CD8-positive, alpha-beta memory T cell (primary cell): ENCODE data around the gene EPHA6. TPM values are rescaled to one million over a fixed set of nuclear protein-coding genes. Genes with fewer than 3 reads are reported as not detected.
"Not testable (repeated sequence)": the region's sequence is repeated elsewhere in the genome, so short reads cannot be mapped to it uniquely, and the experiment has no call there.

ENCODE experiments used
- CTCF ChIA-PET: fragments of 350-600 bp; sonication (Branson Sonifier 250); formaldehyde crosslinking; loops from one replicate; lab custom pipeline; 2021; ENCODE audit warnings: antibody characterized with exemption; lab: Charles Lee
- POLR2A ChIA-PET: fragments of 350-600 bp; sonication (Branson Sonifier 250); formaldehyde crosslinking; loops from one replicate; lab custom pipeline; 2021; ENCODE audit warnings: antibody characterized with exemption; lab: Charles Lee
- DNase-seq, 5 donors: peaks; one replicate each; pipeline versions ENCODE4 v3.0.0 to v3.0.0-alpha.2; 2020 to 2022; ENCODE audit warnings: mixed read lengths in 1 of 5
- H3K27ac ChIP-seq: one replicate; pipeline ENCODE4 v1.7.0; 2013; ENCODE audit warnings: low read depth, mild to moderate bottlenecking, low read length, moderate library complexity
- H3K27me3 ChIP-seq: 2 replicates; pipeline ENCODE4 v1.7.0; 2013; ENCODE audit warnings: low read length, mild to moderate bottlenecking; ENCODE audit not compliant: insufficient read depth, poor library complexity, severe bottlenecking
- H3K36me3 ChIP-seq: 2 replicates; pipeline ENCODE4 v1.7.0; 2013; ENCODE audit warnings: mild to moderate bottlenecking, low read length, moderate library complexity; ENCODE audit not compliant: insufficient read depth
- H3K4me1 ChIP-seq: 2 replicates; pipeline ENCODE4 v1.7.0; 2013; ENCODE audit warnings: mild to moderate bottlenecking, low read length, moderate library complexity; ENCODE audit not compliant: insufficient read depth
- H3K4me3 ChIP-seq: 2 replicates; pipeline ENCODE4 v1.7.0; 2013; ENCODE audit warnings: mild to moderate bottlenecking, low read length
- H3K9me3 ChIP-seq: 2 replicates; pipeline ENCODE4 v1.7.0; 2013; ENCODE audit warnings: mild to moderate bottlenecking, low read length
- H3K27ac Mint-ChIP-seq, 8 donors: one replicate each; pipeline ENCODE4 v1.8.0; 2020 to 2021; ENCODE audit warnings: mixed read lengths in 8 of 8, mild to moderate bottlenecking in 6 of 8, inconsistent platforms in 3 of 8, moderate library complexity in 3 of 8
- H3K27me3 Mint-ChIP-seq, 2 donors: one replicate each; pipeline ENCODE4 v1.8.0; 2020 to 2021; ENCODE audit warnings: mixed read lengths in 2 of 2, mild to moderate bottlenecking in 1 of 2, moderate library complexity in 1 of 2
- H3K36me3 Mint-ChIP-seq, 3 donors: one replicate each; pipeline ENCODE4 v1.8.0; 2020 to 2021; ENCODE audit warnings: mixed read lengths in 3 of 3, inconsistent platforms in 1 of 3, mild to moderate bottlenecking in 1 of 3
- H3K4me1 Mint-ChIP-seq, 3 donors: one replicate each; pipeline ENCODE4 v1.8.0; 2020 to 2021; ENCODE audit warnings: mixed read lengths in 3 of 3, inconsistent platforms in 1 of 3, mild to moderate bottlenecking in 1 of 3
- H3K4me3 Mint-ChIP-seq, 7 donors: one replicate each; pipeline ENCODE4 v1.8.0; 2020 to 2021; ENCODE audit warnings: mixed read lengths in 7 of 7, mild to moderate bottlenecking in 6 of 7, moderate library complexity in 4 of 7, inconsistent platforms in 2 of 7
- H3K9me3 Mint-ChIP-seq, 5 donors: one replicate each; pipeline ENCODE4 v1.8.0; 2020 to 2022; ENCODE audit warnings: mixed read lengths in 5 of 5, mild to moderate bottlenecking in 3 of 5, moderate library complexity in 2 of 5, inconsistent platforms in 1 of 5
- polyA plus RNA-seq: library from polyadenylated mRNA; unstranded; fragments of 300-500 nt; fragmentation: Illumina TruSeq; gene quantifications from one replicate; pipeline ENCODE4 v1.2.3, GENCODE V29; 2021
- total RNA-seq, 2 experiments: library from RNA; stranded (reverse); gene quantifications; one replicate each; pipeline ENCODE4 v1.2.3, GENCODE V29; 2021

Gene EPHA6
- total and polyA plus RNA-seq, 3 experiments from 2014 or later = not detected

- DNase-seq, CTCF ChIA-PET, H3K4me3 Mint-ChIP-seq, H3K27ac Mint-ChIP-seq, H3K4me1 ChIP-seq, H3K36me3 ChIP-seq, H3K27me3 Mint-ChIP-seq, H3K36me3 Mint-ChIP-seq, H3K4me3 ChIP-seq, H3K27ac ChIP-seq, H3K9me3 Mint-ChIP-seq, H3K27me3 ChIP-seq, H3K9me3 ChIP-seq, H3K4me1 Mint-ChIP-seq, POLR2A ChIA-PET: not testable (repeated sequence)
Measured at GRCh38 chr3:97480696-97481289, 666.4 kb downstream of the EPHA6 start.

GRCh38 chr3:97481416-97481815 lies 667.0 kb downstream of the EPHA6 start:
- peaks cover 0 to 2% (median 0%) of the 10 kb centered on the region in 5 donors for H3K9me3 Mint-ChIP-seq
- H3K4me1 Mint-ChIP-seq = no peaks in the 10 kb centered on the region
- CTCF ChIA-PET = no interaction called here
- Histone ChIP-seq H3K4me3 (no peak overlapping the region), H3K9me3 (no peaks in the 10 kb centered on the region), H3K36me3 (no peaks in the 10 kb centered on the region), H3K27ac (no peak overlapping the region), H3K27me3 (no peaks in the 10 kb centered on the region), H3K4me1 (no peaks in the 10 kb centered on the region)
- POLR2A ChIA-PET = no interaction called here
- H3K4me3 Mint-ChIP-seq = no peak overlapping the region
- no peaks in the 10 kb centered on the region for H3K27me3 Mint-ChIP-seq
- no peaks in the 10 kb centered on the region for H3K36me3 Mint-ChIP-seq
- H3K27ac Mint-ChIP-seq = no peak overlapping the region
- no peak for DNase-seq

GRCh38 chr3:97485206-97485605 lies 670.8 kb downstream of the EPHA6 start:
- ChIA-PET POLR2A (no interaction called here), CTCF (no interaction called here)
- Histone ChIP-seq H3K4me1 (no peaks in the 10 kb centered on the region), H3K36me3 (no peaks in the 10 kb centered on the region), H3K27ac (no peak overlapping the region), H3K4me3 (no peak overlapping the region), H3K27me3 (no peaks in the 10 kb centered on the region), H3K9me3 (no peaks in the 10 kb centered on the region)
- no peak overlapping the region for H3K4me3 Mint-ChIP-seq
- no peaks in the 10 kb centered on the region for H3K27me3 Mint-ChIP-seq
- H3K27ac Mint-ChIP-seq = no peak overlapping the region
- H3K9me3 Mint-ChIP-seq = peaks cover 0 to 2% (median 0%) of the 10 kb centered on the region in 5 donors
- DNase-seq = no peak
- H3K36me3 Mint-ChIP-seq = no peaks in the 10 kb centered on the region
- H3K4me1 Mint-ChIP-seq = no peaks in the 10 kb centered on the region

- no peaks in the 10 kb centered on the region for H3K36me3 Mint-ChIP-seq
- H3K9me3 Mint-ChIP-seq = no peaks in the 10 kb centered on the region
- ChIA-PET CTCF (no interaction called here), POLR2A (no interaction called here)
- H3K4me1 ChIP-seq = no peaks in the 10 kb centered on the region
- no peaks in the 10 kb centered on the region for H3K9me3 ChIP-seq
- H3K4me3 ChIP-seq = no peak overlapping the region
- H3K27ac Mint-ChIP-seq = no peak overlapping the region
- H3K27me3 ChIP-seq = no peaks in the 10 kb centered on the region
- no peak overlapping the region for H3K4me3 Mint-ChIP-seq
- H3K27ac ChIP-seq = no peak overlapping the region
- no peaks in the 10 kb centered on the region for H3K4me1 Mint-ChIP-seq
- no peaks in the 10 kb centered on the region for H3K36me3 ChIP-seq
- peaks cover 0 to 2% of the 10 kb centered on the region in 2 donors for H3K27me3 Mint-ChIP-seq
- no peak for DNase-seq
Measured at GRCh38 chr3:97487587-97487986, 673.2 kb downstream of the EPHA6 start.

DNA sequence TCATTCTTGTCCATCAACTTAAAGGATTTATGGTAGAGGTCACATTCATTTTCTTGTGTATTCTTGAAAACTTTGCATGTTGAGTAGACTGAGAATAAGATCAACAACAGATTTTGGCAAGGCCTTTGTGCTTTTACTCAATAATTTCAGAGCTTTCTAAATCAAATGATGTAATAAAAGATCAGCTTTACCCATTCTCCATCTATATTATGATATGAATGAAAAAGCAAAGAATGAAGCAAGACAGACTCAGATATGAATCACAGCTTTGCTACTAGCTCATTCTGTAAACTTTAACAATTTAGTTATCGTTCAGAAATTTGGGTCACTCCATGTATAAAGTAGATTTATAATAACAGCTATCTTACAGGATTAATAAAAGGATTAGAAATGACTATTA lies 674.3 kb downstream of the EPHA6 start:
- Mint-ChIP-seq H3K4me3 (no peak overlapping the region), H3K27me3 (peaks cover 0 to 2% of the 10 kb centered on the region in 2 donors), H3K36me3 (no peaks in the 10 kb centered on the region), H3K27ac (no peak overlapping the region), H3K4me1 (no peaks in the 10 kb centered on the region), H3K9me3 (no peaks in the 10 kb centered on the region)
- CTCF ChIA-PET = no interaction called here
- no peaks in the 10 kb centered on the region for H3K4me1 ChIP-seq
- no peaks in the 10 kb centered on the region for H3K36me3 ChIP-seq
- no peaks in the 10 kb centered on the region for H3K27me3 ChIP-seq
- H3K27ac ChIP-seq = no peak overlapping the region
- H3K4me3 ChIP-seq = no peak overlapping the region
- POLR2A ChIA-PET = no interaction called here
- no peak for DNase-seq
- no peaks in the 10 kb centered on the region for H3K9me3 ChIP-seq

DNA sequence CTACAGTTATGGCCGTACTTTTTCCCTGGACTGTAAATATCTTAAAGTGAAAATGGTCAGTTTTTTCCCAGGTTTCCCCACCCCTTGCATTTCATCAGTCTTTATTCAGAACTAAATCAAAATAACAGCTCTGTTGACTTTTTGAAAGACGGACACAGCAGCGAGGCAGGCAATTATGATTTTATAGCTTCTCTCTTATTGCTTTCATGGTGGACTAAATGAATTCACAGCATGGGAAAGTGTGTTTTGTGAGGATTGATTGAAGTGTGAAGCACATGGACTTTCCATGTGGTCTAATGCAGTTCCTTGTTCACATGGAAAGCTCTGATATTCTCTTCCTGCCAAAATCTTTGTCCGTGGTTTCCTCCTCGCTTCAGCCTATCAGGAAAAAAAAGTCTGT lies 681.5 kb downstream of the EPHA6 start:
- DNase-seq = no peak
- Histone ChIP-seq H3K27me3 (no peaks in the 10 kb centered on the region), H3K36me3 (no peaks in the 10 kb centered on the region), H3K27ac (no peak overlapping the region), H3K4me3 (no peak overlapping the region), H3K4me1 (no peaks in the 10 kb centered on the region), H3K9me3 (no peaks in the 10 kb centered on the region)
- H3K27me3 Mint-ChIP-seq = peaks cover 0 to 2% of the 10 kb centered on the region in 2 donors
- no peak overlapping the region for H3K27ac Mint-ChIP-seq
- no peaks in the 10 kb centered on the region for H3K4me1 Mint-ChIP-seq
- H3K4me3 Mint-ChIP-seq = no peak overlapping the region
- CTCF ChIA-PET = no interaction called here
- POLR2A ChIA-PET = no interaction called here
- no peaks in the 10 kb centered on the region for H3K36me3 Mint-ChIP-seq
- H3K9me3 Mint-ChIP-seq = peaks cover 0 to 5% (median 0%) of the 10 kb centered on the region in 5 donors

DNA sequence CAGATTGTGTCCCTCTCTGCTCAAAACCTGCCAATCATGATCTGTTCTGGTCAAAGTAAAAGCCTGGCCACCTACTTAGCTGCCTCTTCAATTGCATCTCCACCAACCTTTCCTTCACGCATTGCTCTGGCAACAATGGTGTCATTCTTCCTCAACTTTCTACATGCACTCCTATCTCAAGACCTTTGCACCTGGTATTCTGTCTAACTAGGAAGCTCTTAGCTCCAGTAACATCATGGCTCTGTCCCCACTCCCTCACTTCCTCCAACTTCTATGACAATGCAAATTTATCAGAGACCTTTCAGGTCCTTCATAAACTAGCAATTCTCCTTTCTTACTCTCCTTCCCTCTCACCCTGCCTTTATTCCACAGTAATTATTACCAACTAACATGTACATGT lies 682.7 kb downstream of the EPHA6 start:
- Histone ChIP-seq H3K4me1 (no peaks in the 10 kb centered on the region), H3K4me3 (no peak overlapping the region), H3K27me3 (no peaks in the 10 kb centered on the region), H3K36me3 (no peaks in the 10 kb centered on the region), H3K9me3 (no peaks in the 10 kb centered on the region), H3K27ac (no peak overlapping the region)
- H3K36me3 Mint-ChIP-seq = no peaks in the 10 kb centered on the region
- ChIA-PET CTCF (no interaction called here), POLR2A (no interaction called here)
- H3K27ac Mint-ChIP-seq = no peak overlapping the region
- H3K4me3 Mint-ChIP-seq = no peak overlapping the region
- peaks cover 2 to 10% (median 5%) of the 10 kb centered on the region in 5 donors for H3K9me3 Mint-ChIP-seq
- H3K4me1 Mint-ChIP-seq = no peaks in the 10 kb centered on the region
- H3K27me3 Mint-ChIP-seq = no peaks in the 10 kb centered on the region
- DNase-seq = no peak

GRCh38 chr3:97504463-97504862 lies 690.1 kb downstream of the EPHA6 start:
- Histone ChIP-seq H3K27me3 (no peaks in the 10 kb centered on the region), H3K9me3 (no peaks in the 10 kb centered on the region), H3K4me1 (no peaks in the 10 kb centered on the region), H3K36me3 (no peaks in the 10 kb centered on the region), H3K27ac (no peak overlapping the region), H3K4me3 (no peak overlapping the region)
- H3K9me3 Mint-ChIP-seq = peaks cover 18 to 34% (median 28%) of the 10 kb centered on the region in 5 donors
- POLR2A ChIA-PET = no interaction called here
- H3K4me1 Mint-ChIP-seq = no peaks in the 10 kb centered on the region
- H3K36me3 Mint-ChIP-seq = peaks cover 0 to 1% (median 0%) of the 10 kb centered on the region in 3 donors
- no peaks in the 10 kb centered on the region for H3K27me3 Mint-ChIP-seq
- no peak overlapping the region for H3K27ac Mint-ChIP-seq
- CTCF ChIA-PET = no interaction called here
- no peak for DNase-seq
- H3K4me3 Mint-ChIP-seq = no peak overlapping the region
